Measurements from ENCODE around the gene CCSAP.

GRCh38 chr1:229368347-229368746, 25.5 kb upstream of the CCSAP start:
- TF ChIP-seq CTCF (IDR thresholded peaks at IDR 0.05; ENCODE audit: insufficient read depth, low read length) (no peak), GABPA (IDR thresholded peaks at IDR 0.05; ENCODE audit: low read depth) (no peak)
- TF ChIP-seq, protein P1, sequence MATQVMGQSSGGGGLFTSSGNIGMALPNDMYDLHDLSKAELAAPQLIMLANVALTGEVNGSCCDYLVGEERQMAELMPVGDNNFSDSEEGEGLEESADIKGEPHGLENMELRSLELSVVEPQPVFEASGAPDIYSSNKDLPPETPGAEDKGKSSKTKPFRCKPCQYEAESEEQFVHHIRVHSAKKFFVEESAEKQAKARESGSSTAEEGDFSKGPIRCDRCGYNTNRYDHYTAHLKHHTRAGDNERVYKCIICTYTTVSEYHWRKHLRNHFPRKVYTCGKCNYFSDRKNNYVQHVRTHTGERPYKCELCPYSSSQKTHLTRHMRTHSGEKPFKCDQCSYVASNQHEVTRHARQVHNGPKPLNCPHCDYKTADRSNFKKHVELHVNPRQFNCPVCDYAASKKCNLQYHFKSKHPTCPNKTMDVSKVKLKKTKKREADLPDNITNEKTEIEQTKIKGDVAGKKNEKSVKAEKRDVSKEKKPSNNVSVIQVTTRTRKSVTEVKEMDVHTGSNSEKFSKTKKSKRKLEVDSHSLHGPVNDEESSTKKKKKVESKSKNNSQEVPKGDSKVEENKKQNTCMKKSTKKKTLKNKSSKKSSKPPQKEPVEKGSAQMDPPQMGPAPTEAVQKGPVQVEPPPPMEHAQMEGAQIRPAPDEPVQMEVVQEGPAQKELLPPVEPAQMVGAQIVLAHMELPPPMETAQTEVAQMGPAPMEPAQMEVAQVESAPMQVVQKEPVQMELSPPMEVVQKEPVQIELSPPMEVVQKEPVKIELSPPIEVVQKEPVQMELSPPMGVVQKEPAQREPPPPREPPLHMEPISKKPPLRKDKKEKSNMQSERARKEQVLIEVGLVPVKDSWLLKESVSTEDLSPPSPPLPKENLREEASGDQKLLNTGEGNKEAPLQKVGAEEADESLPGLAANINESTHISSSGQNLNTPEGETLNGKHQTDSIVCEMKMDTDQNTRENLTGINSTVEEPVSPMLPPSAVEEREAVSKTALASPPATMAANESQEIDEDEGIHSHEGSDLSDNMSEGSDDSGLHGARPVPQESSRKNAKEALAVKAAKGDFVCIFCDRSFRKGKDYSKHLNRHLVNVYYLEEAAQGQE (IDR thresholded peaks at IDR 0.05; ENCODE audit: insufficient replicate concordance, low read depth) = no peak

All from HL-60 (cell line).